ENCODE data around the gene SKIC8. TPM values are rescaled to one million over a fixed set of nuclear protein-coding genes. Genes with fewer than 3 reads are reported as not detected.
A peak's percentile ranks its signal among the peaks of the same experiment; 100 is the strongest.

The SKIC8 gene
- total and polyA plus RNA-seq, 3 donors from 2014 or later: 82.3 to 135 (median 93.1) TPM

GRCh38 chr15:78266229-78266628 is 33.2 kb downstream of the SKIC8 start:
- H3K4me3 ChIP-seq: no peak overlapping the region
- DNase-seq: no peak
- no peak overlapping the region for H3K27ac ChIP-seq

GRCh38 chr15:78265752-78266224 is 33.6 kb downstream of the SKIC8 start:
- TF ChIP-seq POLR2A (IDR thresholded peaks at IDR 0.05) (no peak), CTCF (IDR thresholded peaks at IDR 0.05) (no peak)
- H3K4me3 ChIP-seq: peak overlapping the region in 1 of 2 donors; percentile 71
- WGBS, 2 donors: 53 to 73% methylated on average over 9 of the region's 9 CpGs
- DNase-seq: no peak
- no peaks in the 10 kb centered on the region for H3K27me3 ChIP-seq
- H3K9me3 ChIP-seq: no peaks in the 10 kb centered on the region
- intact Hi-C loops (cut with DNase I; ENCODE audit: low total_unique reads): no loop called here
- H3K36me3 ChIP-seq (ENCODE audit: low read depth, missing control alignments): no peaks in the 10 kb centered on the region
- H3K4me1 ChIP-seq: peaks cover 11% of the 10 kb centered on the region
- no peak overlapping the region for H3K27ac ChIP-seq

More at GRCh38 chr15:78266229-78266628, 33.2 kb downstream of the SKIC8 start:
- no peaks in the 10 kb centered on the region for H3K27me3 ChIP-seq
- no peaks in the 10 kb centered on the region for H3K9me3 ChIP-seq
- intact Hi-C loops (cut with DNase I; ENCODE audit: low total_unique reads): no loop called here
- H3K4me1 ChIP-seq: peaks cover 11% of the 10 kb centered on the region
- TF ChIP-seq CTCF (IDR thresholded peaks at IDR 0.05): no peak
- TF ChIP-seq POLR2A (IDR thresholded peaks at IDR 0.05): no peak
- no peaks in the 10 kb centered on the region for H3K36me3 ChIP-seq (ENCODE audit: low read depth, missing control alignments)

GRCh38 chr15:78265137-78265460 is 34.3 kb downstream of the SKIC8 start:
- Histone ChIP-seq H3K4me1 (peaks cover 11% of the 10 kb centered on the region), H3K36me3 (ENCODE audit: low read depth, missing control alignments) (no peaks in the 10 kb centered on the region), H3K4me3 (peak overlapping the region; percentile 71 to 83), H3K9me3 (no peaks in the 10 kb centered on the region), H3K27me3 (no peaks in the 10 kb centered on the region), H3K27ac (peak overlapping the region; percentile 68 to 93)
- TF ChIP-seq CTCF (IDR thresholded peaks at IDR 0.05) (no peak), POLR2A (IDR thresholded peaks at IDR 0.05) (no peak)
- 27 to 45% methylated on average over 12 of the region's 12 CpGs for WGBS, 2 donors
- intact Hi-C loops (cut with DNase I; ENCODE audit: low total_unique reads): no loop called here
- no peak for DNase-seq

- Histone ChIP-seq H3K36me3 (ENCODE audit: low read depth, missing control alignments) (no peaks in the 10 kb centered on the region), H3K4me3 (peak within 1 kb of the TSS; percentile 71 to 83), H3K9me3 (no peaks in the 10 kb centered on the region), H3K27me3 (no peaks in the 10 kb centered on the region), H3K27ac (peak within 1 kb of the TSS; percentile 68 to 93), H3K4me1 (peaks cover 11% of the 10 kb centered on the region)
- DNase-seq: peak; percentile 73
- 4% methylated on average over 84 of the region's 107 CpGs; no CpG with 5 or more reads in 1 of the 2 donors for WGBS, 2 donors
- intact Hi-C loops (cut with DNase I; ENCODE audit: low total_unique reads): no loop called here
- TF ChIP-seq CTCF (IDR thresholded peaks at IDR 0.05): no peak
- TF ChIP-seq POLR2A (IDR thresholded peaks at IDR 0.05): no peak
Measured at GRCh38 chr15:78264304-78265136, 34.9 kb downstream of the SKIC8 start, which contains the start of gene DNAJA4. Gene DNAJA4 (plus strand): TSS chr15:78264562. CDS start chr15:78264764, 202 bp downstream.
